ENCODE measurements around the gene FOXN3.

Gene FOXN3

GRCh38 chr14:89319687-89320086, 97.3 kb downstream of the FOXN3 start:
- TF ChIP-seq, protein P1, sequence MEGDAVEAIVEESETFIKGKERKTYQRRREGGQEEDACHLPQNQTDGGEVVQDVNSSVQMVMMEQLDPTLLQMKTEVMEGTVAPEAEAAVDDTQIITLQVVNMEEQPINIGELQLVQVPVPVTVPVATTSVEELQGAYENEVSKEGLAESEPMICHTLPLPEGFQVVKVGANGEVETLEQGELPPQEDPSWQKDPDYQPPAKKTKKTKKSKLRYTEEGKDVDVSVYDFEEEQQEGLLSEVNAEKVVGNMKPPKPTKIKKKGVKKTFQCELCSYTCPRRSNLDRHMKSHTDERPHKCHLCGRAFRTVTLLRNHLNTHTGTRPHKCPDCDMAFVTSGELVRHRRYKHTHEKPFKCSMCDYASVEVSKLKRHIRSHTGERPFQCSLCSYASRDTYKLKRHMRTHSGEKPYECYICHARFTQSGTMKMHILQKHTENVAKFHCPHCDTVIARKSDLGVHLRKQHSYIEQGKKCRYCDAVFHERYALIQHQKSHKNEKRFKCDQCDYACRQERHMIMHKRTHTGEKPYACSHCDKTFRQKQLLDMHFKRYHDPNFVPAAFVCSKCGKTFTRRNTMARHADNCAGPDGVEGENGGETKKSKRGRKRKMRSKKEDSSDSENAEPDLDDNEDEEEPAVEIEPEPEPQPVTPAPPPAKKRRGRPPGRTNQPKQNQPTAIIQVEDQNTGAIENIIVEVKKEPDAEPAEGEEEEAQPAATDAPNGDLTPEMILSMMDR (conservative IDR thresholded peaks at IDR 0.05; ENCODE audit: low read depth) = no peak
- CTCF ChIA-PET = no interaction called here
- no peak overlapping the region for H3K27ac ChIP-seq
- POLR2A ChIA-PET (ENCODE audit: low non-redundant PET) = no interaction called here
- no peak for DNase-seq (ENCODE audit: low spot score)

DNA sequence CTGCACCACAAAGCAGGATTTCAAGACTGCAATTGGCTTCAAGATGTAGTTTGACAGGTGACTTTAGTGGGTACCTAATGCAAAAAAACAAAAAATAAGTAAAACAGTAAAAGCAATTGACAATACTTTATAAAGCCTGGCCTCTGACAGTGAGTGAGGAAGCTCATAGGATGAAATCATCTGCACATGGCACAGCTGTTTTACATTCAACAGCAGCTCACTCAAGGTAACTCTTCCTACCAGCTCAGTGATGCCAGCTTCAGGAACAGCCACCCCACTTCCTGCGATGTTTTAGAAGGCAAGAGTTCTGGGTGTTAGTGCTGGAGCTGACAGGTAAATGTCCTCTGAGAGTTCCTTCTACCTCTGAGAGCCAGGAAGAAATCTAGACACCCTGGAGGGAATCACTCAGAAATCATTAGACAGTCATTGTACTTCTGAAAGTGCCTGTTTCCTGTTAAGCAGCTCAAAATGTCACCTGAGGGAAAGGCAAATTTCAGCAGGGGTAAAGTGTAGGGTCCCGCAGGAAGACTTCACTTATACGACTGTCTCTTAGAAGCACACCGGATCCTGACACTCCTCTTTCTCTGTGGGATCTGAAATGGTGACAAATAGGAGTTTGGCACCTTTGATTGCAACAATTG, 99.9 kb downstream of the FOXN3 start:
- POLR2A ChIA-PET (ENCODE audit: low non-redundant PET) = no interaction called here
- TF ChIP-seq, protein P1 (conservative IDR thresholded peaks at IDR 0.05; ENCODE audit: low read depth) = no peak
- no peak for DNase-seq (ENCODE audit: low spot score)
- no peak overlapping the region for H3K27ac ChIP-seq
- CTCF ChIA-PET = interaction anchor here (0.5 to 0.7 kb wide), 2 partner anchors 306 to 1401 kb away, joined by 3 to 4 read pairs; no protein-coding TSS in a partner anchor

DNA sequence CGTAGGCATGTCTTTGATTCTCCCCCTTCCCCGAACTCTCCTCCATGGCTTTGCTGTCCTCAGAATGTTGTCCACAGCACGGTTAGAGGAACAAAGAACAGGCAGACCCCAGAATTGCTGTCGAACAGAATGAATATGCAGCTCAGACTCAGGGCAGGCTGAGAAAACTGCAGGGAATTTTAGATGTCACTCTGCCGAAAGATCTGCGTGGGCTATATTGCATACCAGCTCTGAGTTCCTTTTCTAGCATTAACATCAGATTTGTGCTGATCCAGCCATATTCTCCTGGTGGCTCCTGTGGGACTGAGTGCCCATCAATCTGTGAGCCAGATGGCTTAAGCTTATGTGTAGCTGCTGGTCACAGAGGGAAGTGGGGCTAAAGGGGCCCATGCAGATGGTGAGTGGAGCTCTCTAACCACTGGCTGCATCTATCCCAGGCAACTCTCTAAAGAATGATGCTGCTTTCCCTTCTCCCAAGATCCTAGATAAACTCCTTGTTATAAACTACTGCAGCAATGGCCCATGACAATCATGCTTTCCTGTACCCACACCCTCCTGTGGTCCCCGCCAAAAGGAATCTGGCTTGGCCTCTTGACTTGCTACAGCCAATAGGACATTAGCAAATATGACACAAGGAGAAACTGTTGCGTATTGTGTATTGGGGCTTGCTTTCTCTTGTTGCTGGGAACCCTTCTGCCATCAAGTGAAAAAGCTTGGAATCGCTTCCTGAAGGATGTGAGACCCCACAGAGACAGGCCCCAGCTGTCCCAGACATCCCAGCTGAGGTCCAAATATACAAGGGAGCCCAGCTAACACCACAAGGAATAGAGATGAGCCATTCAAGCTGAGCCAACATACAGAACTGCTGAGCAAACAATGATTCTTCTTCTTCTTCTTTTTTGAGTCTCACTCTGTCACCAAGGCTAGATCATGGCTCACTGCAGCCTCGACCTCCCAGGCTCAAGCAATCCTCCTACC, 101.3 kb downstream of the FOXN3 start:
- H3K27ac ChIP-seq = no peak overlapping the region
- ChIA-PET POLR2A (ENCODE audit: low non-redundant PET) (no interaction called here), CTCF (no interaction called here)
- DNase-seq (ENCODE audit: low spot score) = no peak
- TF ChIP-seq, protein P1 (conservative IDR thresholded peaks at IDR 0.05; ENCODE audit: low read depth) = no peak

- no peak for DNase-seq (ENCODE audit: low spot score)
- CTCF ChIA-PET = no interaction called here
- POLR2A ChIA-PET (ENCODE audit: low non-redundant PET) = no interaction called here
- no peak overlapping the region for H3K27ac ChIP-seq
- TF ChIP-seq, protein P1 (conservative IDR thresholded peaks at IDR 0.05; ENCODE audit: low read depth) = no peak
These were observed 102.8 kb downstream of the FOXN3 start for GRCh38 chr14:89314274-89314673.

GRCh38 chr14:89312932-89313331, 104.1 kb downstream of the FOXN3 start:
- ChIA-PET CTCF (no interaction called here), POLR2A (ENCODE audit: low non-redundant PET) (no interaction called here)
- TF ChIP-seq, protein P1 (conservative IDR thresholded peaks at IDR 0.05; ENCODE audit: low read depth) = no peak
- no peak for DNase-seq (ENCODE audit: low spot score)
- no peak overlapping the region for H3K27ac ChIP-seq

- DNase-seq (ENCODE audit: low spot score) = no peak
- POLR2A ChIA-PET (ENCODE audit: low non-redundant PET) = no interaction called here
- TF ChIP-seq, protein P1 (conservative IDR thresholded peaks at IDR 0.05; ENCODE audit: low read depth) = no peak
- H3K27ac ChIP-seq = no peak overlapping the region
- CTCF ChIA-PET = no interaction called here
These were observed 106.8 kb downstream of the FOXN3 start for GRCh38 chr14:89310211-89310610.
